ENCODE data around the gene OR10Z1.

Gene OR10Z1

GRCh38 chr1:158604968-158605367, at the start of gene OR10Z1:
OR10Z1 (plus strand) TSS chr1:158605268; CDS start chr1:158606439, 1,171 bp downstream.
- no peak for DNase-seq (ENCODE audit: low read depth)

- no peak for DNase-seq (ENCODE audit: low read depth)
These were observed 45.4 kb upstream of the OR10Z1 start for GRCh38 chr1:158559696-158560095.

GRCh38 chr1:158563853-158564252, 41.2 kb upstream of the OR10Z1 start:
- no peak for DNase-seq (ENCODE audit: low read depth)

GRCh38 chr1:158564608-158565007, 40.5 kb upstream of the OR10Z1 start:
- DNase-seq (ENCODE audit: low read depth), result no peak

- no peak for DNase-seq (ENCODE audit: low read depth)
These were observed 34.6 kb upstream of the OR10Z1 start, which contains the start of gene OR6P1 for GRCh38 chr1:158570480-158570879. OR6P1 (minus strand) TSS chr1:158570580; CDS start chr1:158563604, 6,976 bp downstream.

GRCh38 chr1:158572226-158572625, 32.8 kb upstream of the OR10Z1 start:
- no peak for DNase-seq (ENCODE audit: low read depth)

GRCh38 chr1:158577561-158577960, 27.5 kb upstream of the OR10Z1 start:
- DNase-seq (ENCODE audit: low read depth), result no peak

- DNase-seq (ENCODE audit: low read depth), result no peak
These were observed 25.3 kb upstream of the OR10Z1 start, which contains the start of gene OR10X1 for GRCh38 chr1:158579733-158580132. OR10X1 (minus strand) TSS chr1:158579899; CDS start chr1:158579899, 0 bp downstream.

- no peak for DNase-seq (ENCODE audit: low read depth)
These were observed 21.1 kb upstream of the OR10Z1 start for GRCh38 chr1:158583962-158584361.

GRCh38 chr1:158586942-158587341, 18.1 kb upstream of the OR10Z1 start:
- no peak for DNase-seq (ENCODE audit: low read depth)

GRCh38 chr1:158600735-158601134, 4.3 kb upstream of the OR10Z1 start:
- no peak for DNase-seq (ENCODE audit: low read depth)

- no peak for DNase-seq (ENCODE audit: low read depth)
These were observed 2.2 kb downstream of the OR10Z1 start for GRCh38 chr1:158607296-158607695.

- no peak for DNase-seq (ENCODE audit: low read depth)
These were observed 6.8 kb downstream of the OR10Z1 start for GRCh38 chr1:158611916-158612315.

- no peak for DNase-seq (ENCODE audit: low read depth)
These were observed 8.7 kb downstream of the OR10Z1 start for GRCh38 chr1:158613764-158614163.

- DNase-seq (ENCODE audit: low read depth), result no peak
These were observed 33.1 kb downstream of the OR10Z1 start for GRCh38 chr1:158638146-158638545.

- DNase-seq (ENCODE audit: low read depth), result no peak
These were observed 33.8 kb downstream of the OR10Z1 start for GRCh38 chr1:158638904-158639303.

GRCh38 chr1:158644449-158644848, 39.4 kb downstream of the OR10Z1 start:
- no peak for DNase-seq (ENCODE audit: low read depth)

GRCh38 chr1:158646465-158646864, 41.4 kb downstream of the OR10Z1 start:
- DNase-seq (ENCODE audit: low read depth), result no peak

- DNase-seq (ENCODE audit: low read depth), result no peak
These were observed 44.0 kb downstream of the OR10Z1 start for GRCh38 chr1:158649052-158649451.

- DNase-seq (ENCODE audit: low read depth), result no peak
These were observed 47.8 kb downstream of the OR10Z1 start for GRCh38 chr1:158652721-158653334.

- no peak for DNase-seq (ENCODE audit: low read depth)
These were observed 49.0 kb downstream of the OR10Z1 start for GRCh38 chr1:158654086-158654485.

GRCh38 chr1:158654571-158654970, 49.5 kb downstream of the OR10Z1 start:
- no peak for DNase-seq (ENCODE audit: low read depth)

All from stimulated activated CD8-positive, alpha-beta memory T cell treated with anti-CD3 and anti-CD28 coated beads, Interleukin-12 subunit alpha, Interleukin-12 subunit beta, amount 100 ng/mL, for 1 hour (primary cell).